ENCODE data around the gene JUNB.
"Not testable (repeated sequence)": the region's sequence is repeated elsewhere in the genome, so short reads cannot be mapped to it uniquely, and the experiment has no call there.

The JUNB gene

DNA sequence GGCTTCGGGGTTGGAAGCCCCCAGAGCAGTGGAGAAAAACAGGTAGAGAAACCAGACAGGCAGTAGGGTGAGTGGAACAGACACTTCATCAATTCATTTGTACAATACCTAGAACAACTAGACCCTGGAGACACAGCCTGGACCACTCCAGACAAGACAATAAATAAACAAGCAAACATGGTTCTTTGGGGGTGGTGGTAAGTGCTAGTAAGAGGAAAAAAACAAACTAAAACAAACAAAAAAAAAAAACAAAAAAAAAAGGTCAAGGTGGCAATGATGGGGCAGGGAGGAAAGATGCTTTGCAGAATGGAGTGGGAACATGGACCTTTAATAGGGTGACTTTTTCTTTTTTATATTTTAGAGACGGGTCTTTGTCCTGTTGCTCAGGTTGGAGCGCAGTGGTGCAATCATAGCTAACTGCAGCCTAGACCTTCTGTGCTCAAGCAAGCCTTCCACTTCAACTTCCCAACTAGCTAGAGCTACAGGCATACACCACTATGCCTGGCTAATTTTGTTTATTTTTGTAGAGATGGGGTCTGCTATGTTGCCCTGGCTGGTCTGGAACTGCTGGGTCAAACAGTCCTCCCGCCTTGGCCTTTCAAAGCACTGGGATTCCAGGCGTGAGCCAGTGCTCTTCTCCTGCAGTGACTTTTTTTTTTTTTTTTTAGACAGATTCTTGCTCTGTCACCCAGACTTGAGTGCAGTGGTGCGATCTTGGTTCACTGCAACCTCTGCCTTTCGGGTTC, 3.1 kb downstream of the JUNB start:
- TF ChIP-seq, protein P1, sequence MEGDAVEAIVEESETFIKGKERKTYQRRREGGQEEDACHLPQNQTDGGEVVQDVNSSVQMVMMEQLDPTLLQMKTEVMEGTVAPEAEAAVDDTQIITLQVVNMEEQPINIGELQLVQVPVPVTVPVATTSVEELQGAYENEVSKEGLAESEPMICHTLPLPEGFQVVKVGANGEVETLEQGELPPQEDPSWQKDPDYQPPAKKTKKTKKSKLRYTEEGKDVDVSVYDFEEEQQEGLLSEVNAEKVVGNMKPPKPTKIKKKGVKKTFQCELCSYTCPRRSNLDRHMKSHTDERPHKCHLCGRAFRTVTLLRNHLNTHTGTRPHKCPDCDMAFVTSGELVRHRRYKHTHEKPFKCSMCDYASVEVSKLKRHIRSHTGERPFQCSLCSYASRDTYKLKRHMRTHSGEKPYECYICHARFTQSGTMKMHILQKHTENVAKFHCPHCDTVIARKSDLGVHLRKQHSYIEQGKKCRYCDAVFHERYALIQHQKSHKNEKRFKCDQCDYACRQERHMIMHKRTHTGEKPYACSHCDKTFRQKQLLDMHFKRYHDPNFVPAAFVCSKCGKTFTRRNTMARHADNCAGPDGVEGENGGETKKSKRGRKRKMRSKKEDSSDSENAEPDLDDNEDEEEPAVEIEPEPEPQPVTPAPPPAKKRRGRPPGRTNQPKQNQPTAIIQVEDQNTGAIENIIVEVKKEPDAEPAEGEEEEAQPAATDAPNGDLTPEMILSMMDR (conservative IDR thresholded peaks at IDR 0.05): no peak
- TF ChIP-seq ZFX (IDR thresholded peaks at IDR 0.05): no peak
- peak overlapping the region; percentile 96 for H3K27ac ChIP-seq

DNA sequence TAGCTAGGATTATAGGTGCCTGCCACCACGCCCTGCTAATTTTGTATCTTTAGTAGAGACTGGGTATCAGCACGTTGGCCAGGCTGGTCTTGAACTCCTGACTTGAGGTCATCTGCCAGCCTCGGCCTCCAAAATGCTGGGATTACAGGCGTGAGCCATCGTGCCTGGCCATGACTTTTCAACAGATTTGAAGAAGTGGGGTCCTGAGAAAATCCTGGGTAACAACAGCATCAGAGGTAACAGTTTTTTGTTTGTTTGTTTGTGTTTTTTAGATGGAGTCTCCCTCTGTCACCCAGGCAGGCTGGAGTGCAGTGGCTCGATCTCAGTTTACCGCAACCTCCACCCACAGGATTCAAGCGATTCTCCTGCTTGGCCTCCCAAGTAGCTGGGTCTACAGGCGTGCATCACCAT, 3.7 kb downstream of the JUNB start:
- H3K27ac ChIP-seq: peak overlapping the region; percentile 96
- no peak for TF ChIP-seq ZFX (IDR thresholded peaks at IDR 0.05)
- TF ChIP-seq, protein P1 (conservative IDR thresholded peaks at IDR 0.05): no peak

GRCh38 chr19:12796146-12797071, 5.1 kb downstream of the JUNB start:
- H3K27ac ChIP-seq: peak overlapping the region; percentile 33
- TF ChIP-seq, protein P1 (conservative IDR thresholded peaks at IDR 0.05): peak; percentile 96
- no peak for TF ChIP-seq ZFX (IDR thresholded peaks at IDR 0.05)

DNA sequence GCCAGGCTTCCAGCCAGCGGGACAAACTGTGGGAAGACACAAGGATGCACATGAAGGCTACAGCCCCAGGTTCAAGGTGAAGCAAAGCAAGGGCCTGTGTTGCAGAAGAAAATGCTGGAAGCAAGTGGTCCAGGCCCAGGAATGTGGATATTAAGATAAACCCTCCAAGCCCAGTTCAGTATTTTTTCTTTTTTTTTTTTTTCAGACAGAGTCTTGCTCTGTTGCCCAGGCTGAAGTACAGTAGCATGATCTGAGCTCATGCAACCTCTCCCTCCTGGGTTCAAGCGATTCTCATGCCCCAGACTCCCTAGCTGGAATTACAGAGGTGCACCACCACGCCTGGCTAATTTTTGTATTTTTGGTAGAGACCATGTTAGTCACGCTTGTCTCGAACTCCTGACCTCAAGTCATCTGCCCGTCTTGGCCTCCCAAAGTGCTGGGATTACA, 5.9 kb downstream of the JUNB start:
- H3K27ac ChIP-seq: no peak overlapping the region

GRCh38 chr19:12797607-12798006, 6.3 kb downstream of the JUNB start:
- not testable (repeated sequence) for H3K27ac ChIP-seq

More for the DNA sequence above, 5.9 kb downstream of the JUNB start:
- TF ChIP-seq, protein P1 (conservative IDR thresholded peaks at IDR 0.05): no peak
- TF ChIP-seq ZFX (IDR thresholded peaks at IDR 0.05): no peak

DNA sequence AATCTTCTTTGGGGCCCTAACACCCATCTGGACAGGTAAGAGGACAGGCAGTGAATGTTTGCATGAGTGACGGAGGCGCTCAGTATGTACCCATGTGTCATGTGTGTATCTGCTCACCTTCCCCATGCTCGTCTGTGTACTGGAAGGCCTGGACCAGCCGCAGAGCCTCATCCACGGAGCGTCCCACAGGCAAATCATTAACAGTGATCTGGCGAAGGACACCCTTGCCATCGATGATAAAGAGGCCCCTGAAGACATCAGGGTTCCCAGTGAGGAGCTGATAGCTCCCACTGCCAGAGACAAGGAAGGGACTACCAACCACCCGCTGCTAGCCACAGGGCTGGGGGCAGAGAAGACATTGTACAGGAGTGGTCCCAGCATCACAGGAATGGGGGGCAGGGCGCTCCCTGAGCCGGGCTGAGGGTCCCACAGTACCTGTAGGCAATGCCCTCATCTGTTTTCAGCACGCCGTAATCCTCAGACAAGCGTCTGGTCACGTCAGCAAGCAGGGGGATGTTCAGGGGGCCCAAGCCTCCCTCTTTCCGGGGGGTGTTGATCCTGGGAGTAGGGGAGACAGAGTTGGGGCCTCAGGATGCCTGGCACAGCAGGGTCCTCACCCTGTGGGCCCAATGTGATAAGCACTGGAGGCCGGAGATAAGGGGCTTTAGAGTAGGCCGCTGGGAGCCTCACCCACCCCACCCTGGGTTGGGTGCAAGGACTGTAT, 8.6 kb downstream of the JUNB start:
- TF ChIP-seq ZFX (IDR thresholded peaks at IDR 0.05): no peak
- TF ChIP-seq, protein P1 (conservative IDR thresholded peaks at IDR 0.05): no peak
- H3K27ac ChIP-seq: peak overlapping the region; percentile 98; the same call in 1 of the 2 replicates

GRCh38 chr19:12800466-12800770, 9.1 kb downstream of the JUNB start:
- H3K27ac ChIP-seq: peak overlapping the region; percentile 98
- TF ChIP-seq, protein P1 (conservative IDR thresholded peaks at IDR 0.05): no peak
- TF ChIP-seq ZFX (IDR thresholded peaks at IDR 0.05): no peak

Data from C4-2B (cell line).